ENCODE results near the gene ABLIM1.

Gene ABLIM1

DNA sequence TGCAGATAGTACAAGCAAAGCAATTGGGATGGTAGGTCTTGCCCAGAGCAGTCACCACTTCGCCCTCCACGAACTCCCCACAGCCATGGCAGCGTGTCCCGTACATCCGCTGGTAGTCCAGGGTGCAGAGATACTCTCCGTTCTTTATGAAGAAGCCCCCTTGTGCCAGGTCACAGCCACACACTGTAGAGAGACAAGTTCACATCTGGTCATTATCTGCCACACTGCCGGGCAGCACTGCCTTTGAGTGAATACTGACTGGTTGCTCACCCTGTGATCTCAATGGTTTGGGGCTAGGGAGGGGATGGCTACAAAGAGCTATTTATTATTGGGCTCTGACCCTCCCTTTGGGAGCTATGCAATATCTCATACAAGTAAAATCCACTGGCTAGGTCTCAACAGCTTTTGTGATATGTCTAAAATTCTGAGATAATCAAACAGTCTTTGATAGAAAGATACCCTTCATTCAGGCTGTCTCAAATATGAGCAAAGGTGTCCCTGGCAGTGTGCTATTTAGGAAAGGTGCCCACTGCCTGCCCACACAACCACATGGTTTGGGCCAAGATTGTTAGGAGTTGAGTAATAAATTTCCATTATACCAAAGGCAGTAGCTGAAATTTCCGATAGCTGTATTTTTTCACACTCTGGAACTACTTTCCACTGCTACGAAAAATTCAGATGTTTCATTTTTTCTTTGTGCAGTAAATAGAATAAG lies 82.5 kb downstream of the ABLIM1 start:
- no peak for DNase-seq

DNA sequence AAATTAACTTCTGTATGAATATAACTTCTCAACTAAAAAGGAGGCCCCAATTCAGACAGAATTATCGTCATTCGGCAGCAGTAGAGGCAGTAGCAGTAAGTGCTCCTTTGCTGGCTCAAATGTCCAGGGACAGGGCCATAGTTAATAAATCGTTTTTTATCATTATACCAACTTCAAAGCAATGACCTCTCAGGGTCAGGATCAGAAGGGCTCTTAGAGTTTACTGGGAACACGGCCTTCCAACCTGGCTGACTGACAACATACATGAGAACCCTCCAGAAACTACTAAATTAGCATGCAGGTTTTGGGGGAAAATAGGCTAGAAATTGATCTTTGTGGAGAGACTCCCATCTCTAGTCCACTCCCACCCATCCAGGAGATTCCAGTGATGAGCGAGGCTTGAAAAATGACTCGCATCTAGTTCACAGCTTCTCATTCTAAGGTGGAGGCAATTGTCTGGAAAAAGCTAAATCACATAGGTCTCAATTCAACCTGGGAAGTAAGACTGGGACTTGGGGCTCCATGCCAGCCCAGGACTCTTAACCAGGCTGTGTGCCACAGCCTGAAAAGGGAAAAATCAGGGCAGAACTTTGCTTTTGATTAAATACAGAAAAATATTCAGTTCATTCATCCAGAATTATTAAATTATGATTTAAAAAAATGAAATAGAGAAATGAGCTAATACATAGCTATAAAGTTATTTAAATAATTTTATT lies 84.6 kb downstream of the ABLIM1 start:
- no peak for DNase-seq

DNA sequence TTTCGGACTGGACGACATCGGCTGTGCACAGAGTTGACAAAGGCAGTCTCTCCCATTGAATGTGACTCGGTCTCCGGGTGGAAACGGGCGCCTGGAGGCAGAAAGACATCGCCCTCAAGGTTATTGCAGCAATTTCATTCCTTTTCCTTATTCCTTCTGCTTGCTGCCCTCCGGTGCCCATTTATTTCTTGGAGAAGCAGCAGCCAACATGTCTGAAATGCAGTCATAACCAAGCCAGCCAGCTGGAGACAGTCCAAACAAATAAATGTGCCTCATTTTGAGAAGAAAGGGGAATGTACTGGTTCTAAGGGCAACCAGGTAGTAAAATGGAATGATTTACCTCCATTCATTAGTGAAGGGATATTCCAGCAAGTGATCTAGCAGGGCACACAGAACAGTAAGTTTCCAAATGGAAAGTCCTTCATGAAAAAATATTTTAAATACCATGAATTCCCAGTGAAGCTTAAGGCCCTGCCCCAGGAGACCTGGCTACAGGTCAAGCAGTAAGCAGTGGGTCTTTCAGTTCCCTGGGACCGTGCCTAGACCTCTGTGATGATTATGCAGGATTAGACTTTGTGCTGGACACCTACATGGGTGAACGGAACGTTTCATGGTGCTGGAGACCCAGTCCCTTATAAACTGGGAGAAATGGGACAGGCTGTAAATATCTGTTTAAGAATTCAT lies 86.6 kb downstream of the ABLIM1 start:
- no peak for DNase-seq

DNA sequence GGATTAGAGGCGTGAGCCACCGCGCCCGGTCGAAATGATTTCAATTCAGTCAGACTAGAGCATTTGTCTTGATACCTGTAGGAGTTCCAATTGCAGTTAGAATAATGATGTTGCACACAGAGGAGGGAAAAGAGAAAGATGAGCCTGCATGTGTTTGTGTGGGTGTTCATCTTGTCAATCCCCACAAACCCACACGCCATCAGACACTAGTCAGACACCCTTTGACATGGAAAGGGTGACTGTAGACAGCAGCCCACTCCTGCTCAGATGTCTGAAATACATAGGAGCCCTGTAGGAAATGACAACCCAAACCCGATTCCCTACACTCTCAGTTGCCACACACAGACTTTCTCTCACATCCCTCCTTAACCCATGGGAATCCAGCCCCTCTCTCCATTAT lies 92.0 kb downstream of the ABLIM1 start:
- DNase-seq, result no peak

DNA sequence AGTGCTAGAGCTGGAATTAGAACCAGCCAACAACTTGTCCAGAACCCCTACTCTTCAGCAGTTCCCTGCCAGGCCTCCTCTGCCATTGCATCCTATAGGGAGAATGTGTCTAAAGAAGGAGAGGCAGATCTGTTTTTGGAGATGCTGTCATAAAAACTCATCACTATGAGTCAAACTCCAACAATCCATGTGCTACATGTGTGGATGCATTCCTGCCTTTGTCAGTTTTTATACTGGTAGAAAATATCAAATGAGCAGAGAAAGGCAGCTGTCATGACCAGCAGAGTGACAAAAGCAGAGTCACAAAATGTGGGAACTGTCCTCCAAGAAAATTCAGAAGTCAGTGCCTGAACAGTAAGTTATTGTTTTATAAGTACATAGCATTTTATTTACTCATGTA lies 93.0 kb downstream of the ABLIM1 start:
- DNase-seq, result no peak

DNA sequence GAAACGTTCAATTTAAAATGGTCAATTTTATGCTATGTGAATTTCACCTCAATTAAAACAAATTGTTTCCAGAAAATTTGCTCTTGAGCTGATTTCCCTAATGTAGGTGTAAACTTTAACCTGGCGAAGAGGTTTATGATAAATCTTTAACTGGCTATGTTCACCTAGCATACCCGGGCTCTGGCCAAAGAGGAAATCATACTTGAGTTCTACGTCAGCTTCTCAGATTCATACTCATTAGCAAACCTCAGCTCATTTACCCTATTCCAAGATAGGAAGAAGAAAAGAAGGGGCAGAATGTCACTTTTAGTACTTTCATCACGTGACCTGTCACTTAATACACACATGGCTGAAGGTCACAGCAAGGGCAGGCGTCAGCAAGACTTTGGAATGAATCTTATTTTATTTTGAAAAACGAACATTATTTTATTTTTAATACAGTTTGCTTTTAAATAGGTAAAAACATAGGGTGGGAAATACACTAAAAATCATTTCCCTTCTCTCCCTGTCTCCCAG lies 97.0 kb downstream of the ABLIM1 start:
- no peak for DNase-seq

DNA sequence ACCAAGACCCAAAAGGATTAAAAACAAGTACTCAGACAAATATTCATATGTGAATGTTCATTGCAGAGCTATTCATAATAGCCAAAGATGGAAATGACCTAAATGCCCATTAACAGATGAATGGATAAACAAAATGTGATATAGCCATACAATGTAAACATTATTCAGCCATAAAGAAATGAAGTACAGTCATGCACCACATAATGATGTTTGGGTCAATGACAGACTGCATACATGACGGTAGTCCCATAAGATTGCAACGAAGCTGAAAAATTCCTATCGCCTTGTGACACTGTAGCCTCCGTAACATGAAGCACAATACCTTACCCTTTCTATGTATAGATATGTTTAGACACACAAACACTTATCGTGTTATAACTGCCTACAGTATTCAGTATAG lies 97.9 kb downstream of the ABLIM1 start:
- DNase-seq, result no peak

DNA sequence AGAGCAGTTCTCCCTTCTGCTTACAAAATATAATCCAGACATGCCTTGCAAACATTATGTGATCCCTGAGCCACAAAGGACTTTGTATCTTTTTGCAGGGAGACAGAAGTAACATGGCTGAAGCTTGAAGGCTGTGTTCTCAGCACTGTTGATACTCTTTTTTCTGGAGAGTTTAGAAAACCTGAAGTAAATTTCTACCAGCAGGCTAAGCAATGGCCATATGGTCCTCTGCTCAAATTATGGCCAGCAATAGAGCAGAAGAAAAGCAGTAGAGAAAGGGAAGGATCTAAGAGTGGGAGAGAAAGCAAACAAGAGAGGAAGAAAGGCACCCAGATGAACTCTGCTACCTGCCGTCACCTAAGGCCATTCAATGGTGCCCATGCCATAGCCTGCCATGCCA lies 98.4 kb downstream of the ABLIM1 start:
- no peak for DNase-seq

DNA sequence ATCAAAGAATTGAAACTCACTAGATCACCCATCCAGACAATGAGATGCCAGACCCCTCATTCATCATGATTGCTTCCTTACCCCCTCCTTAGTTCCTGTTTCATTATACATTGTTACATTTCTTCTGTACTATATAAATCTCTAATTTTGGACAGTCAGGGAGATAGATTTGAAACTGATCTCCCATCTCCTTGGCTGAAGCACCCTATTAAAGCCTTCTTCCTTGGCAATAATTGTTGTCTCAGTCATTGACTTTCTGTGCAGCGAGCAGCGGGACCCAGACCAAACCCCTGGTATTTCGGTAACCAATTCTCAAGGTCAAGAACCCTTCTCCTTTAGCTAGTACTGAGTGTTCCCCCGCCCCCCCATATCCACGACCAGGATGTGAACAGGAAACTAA lies 100.2 kb downstream of the ABLIM1 start:
- no peak for DNase-seq

DNA sequence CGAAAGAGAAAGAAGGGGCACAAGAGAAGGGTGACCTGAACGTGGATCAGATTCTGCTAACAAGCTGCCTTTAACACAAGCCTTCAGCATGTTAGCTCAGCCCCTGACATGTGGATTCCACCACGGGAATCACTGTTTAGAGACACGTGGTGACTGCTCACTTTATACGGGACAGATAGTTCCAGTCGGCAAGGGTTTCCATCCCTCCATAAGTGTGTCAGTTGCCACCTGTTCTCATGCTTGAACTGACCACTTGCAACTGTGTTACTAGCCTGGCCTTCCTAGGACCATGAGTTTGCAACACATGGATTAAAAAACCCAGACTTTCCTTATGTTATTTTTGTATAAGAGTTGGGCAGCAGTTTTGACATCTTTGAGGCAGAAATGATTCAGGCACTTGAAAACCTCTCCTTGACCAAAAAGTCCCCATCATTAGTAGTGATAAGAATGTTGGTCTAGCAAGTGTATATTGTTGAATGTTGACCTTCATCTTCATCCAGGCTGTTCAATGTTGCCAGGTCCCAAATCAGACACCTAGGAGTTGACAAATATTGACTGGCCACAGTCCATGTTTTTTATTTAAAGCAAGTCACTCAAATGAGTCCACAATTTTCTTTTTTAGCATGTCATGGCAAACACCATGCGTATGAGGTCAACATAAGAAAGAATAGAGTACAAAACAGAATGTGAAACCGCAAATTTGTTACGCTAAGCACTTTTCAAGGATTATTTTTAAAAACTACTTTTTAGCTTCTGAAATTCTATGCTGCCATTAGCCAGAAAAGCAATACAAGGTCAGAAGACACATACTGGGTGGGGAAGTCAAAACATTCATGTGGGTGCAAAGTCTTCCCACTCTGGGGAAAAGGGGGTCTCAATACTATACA lies 101.6 kb downstream of the ABLIM1 start:
- DNase-seq, result no peak

DNA sequence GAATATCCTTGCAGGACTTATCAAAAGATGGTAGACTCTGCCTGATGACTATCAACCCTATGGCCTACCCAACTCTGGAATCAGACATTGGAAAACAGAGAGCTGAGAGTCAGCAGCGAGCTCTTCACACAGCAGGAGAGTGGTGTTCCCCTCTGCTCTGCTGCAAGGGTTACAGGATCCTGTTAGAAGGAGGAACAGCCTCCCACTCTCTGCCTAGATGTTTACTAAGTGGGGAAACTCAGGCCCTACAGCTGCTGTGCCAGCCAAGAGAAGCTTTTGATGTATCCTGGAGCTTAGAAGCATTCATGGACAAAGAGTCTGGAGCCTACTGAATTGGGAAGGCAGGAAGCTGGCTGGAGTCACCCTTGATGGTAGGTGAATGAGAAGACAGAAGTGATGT lies 104.6 kb downstream of the ABLIM1 start:
- no peak for DNase-seq

DNA sequence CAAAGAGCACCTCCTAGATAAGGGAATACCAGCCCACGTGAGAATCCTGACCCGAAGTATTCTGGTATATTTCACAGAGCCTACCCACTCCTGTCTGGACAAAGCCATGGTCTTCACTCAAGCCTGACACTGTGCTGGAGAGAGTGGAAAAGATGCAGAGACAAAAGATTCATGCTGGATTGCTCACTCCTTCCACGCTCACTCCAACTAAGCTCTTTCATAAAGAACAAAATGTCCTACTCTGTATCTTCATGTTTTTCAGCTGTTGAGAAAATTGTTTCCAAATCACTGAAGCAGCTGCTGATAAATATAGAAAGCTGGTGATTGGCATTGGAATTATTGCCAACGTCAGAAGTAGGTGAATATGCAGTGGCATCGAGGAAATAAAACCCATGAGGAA lies 106.0 kb downstream of the ABLIM1 start:
- DNase-seq, result no peak

DNA sequence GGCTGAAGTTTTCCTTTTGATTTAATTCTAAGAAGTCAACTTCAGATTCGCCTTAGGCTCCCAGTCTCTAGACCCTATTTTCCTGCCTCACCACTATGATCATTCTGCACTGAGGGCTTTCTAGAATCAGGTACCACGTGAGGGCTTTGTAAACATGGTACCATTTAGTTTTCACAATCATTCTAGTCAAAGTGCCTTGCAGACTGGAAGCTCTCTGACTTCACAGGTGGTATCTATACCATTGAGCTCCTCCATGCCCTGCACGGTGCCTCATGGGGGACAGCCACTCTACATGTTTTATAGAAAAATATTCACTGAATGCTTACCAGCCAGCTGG lies 106.5 kb downstream of the ABLIM1 start:
- no peak for DNase-seq

DNA sequence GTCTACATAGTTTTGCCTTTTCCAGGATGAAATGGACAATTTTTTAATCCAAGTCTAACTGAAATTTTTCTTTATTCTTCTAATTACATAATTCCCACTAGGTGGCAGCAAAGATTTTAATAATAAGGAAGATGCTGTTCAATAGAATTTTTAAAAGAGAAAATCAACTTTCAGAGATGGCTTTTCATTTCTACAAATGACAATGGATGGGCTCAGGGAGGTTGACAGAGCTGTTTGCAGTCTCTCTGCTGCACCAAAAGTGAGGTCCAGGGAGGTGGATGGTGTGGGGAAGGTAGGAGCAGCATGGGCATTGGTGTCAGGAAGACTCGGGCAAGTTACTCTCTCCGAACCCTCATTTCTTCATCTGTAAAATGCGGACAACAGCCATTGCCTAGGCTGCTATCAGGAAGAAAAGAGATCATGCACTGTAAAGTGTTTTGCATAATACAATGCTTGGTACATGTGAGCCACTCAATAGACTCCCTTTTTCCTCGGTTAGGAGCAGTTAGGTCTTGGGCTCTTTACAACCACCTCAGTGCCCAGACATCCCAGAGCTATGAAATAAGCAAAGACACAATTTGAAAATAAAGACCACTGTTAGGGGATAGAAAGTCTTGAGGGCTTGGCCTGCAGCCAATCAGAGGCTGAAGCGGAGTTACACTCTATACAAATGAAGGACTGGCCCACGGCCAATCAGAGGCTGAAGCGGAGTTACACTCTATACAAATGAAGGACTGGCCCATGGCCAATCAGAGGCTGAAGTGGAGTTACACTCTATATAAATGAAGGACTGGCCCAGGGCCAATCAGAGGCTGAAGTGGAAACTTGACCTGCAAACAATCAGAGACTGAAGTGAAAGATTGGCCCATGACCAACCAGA lies 107.1 kb downstream of the ABLIM1 start:
- peak; percentile 13 to 55 for DNase-seq

DNA sequence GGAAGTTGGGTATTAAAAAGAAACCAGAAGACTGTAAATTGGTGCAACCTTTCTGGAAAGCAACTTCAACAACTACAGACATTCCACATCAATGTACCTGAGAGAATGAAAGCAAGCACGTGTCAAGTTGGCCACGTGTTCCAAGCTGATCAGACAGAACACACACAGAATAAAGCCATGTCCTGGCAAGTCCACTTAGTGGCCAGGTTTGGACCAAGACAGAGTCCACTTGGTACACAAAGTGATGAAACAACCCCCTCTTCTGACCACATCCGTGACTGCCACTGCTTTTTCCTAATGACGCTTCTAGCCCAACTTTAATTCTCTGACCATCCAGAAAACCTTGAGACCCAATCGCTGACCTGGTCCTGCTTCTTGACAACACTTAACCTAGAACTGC lies 109.4 kb downstream of the ABLIM1 start:
- peak; percentile 12 to 18 for DNase-seq

DNA sequence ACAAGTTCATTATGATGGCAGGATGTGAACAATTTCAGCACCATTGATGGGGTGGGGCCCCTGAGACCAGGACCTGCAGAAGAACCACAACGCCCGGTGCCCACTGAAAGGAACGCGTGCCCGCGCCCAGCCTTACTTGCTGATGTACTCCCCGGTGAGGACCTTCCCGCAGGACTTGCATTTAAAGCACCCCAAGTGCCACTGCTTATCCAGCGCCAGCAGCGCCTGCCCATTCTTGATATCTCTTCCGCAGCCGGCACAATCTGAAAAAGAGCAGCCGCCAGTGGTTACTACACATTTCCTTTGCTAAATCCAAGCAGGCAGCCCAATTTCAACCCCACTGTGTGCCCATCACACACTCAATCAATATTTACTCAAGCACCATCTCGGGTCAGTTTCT lies 110.6 kb downstream of the ABLIM1 start:
- no peak for DNase-seq

DNA sequence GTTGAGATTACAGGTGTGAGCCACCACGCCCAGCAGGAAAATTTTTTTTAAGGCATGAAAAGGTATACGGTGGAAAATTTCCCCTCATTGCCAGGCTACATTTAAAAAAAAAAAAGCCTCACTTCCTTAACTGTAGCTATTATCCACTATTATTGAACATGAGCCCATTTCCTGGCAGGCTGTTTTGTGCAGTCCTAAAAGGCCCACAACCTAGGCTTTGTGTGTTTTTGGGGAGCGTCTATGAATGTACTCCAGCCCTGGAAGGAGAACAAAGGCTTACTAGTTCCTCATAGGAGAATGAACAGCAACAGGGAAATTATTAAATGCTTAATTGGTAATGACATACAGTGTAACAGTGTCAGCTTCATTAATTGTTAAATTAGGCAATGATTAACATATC lies 111.0 kb downstream of the ABLIM1 start:
- no peak for DNase-seq

DNA sequence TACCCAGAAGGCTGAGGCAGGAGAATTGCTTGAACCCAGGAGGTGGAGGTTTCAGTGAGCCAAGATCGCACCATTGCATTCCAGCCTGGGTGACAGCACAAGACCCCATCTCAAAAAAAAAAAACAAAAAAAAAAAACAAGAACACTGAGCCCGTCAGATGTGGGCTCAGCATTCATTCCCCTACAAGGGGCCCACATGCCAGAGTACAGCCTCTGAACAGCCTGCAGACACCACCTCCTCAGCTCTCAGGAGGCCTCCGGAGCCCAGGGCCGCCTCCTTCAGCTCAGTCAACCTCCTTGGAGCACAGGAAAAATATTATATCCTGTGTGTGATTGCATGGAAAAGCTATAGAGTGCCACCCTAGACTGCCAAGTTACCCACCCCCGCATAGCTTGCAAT lies 112.3 kb downstream of the ABLIM1 start:
- DNase-seq, result no peak

DNA sequence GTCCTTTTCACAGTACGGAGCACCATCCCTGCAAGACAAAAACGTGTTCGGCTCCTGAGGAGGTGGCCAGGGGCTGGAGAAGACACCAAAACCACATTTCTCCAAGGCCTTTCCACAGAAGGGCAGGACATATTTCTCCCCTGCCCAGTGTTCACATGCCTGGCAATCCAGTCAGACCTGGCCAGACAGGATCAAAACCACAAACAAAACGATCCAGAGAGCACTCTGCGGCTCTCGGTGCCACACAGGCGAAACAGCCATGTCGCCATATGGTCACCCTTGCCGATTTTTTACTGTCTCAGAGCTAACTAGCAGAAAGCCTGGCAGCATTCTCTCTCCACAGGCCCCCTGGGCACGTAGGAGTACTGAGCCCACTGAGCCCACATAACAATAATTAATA lies 113.0 kb downstream of the ABLIM1 start:
- DNase-seq, result no peak

DNA sequence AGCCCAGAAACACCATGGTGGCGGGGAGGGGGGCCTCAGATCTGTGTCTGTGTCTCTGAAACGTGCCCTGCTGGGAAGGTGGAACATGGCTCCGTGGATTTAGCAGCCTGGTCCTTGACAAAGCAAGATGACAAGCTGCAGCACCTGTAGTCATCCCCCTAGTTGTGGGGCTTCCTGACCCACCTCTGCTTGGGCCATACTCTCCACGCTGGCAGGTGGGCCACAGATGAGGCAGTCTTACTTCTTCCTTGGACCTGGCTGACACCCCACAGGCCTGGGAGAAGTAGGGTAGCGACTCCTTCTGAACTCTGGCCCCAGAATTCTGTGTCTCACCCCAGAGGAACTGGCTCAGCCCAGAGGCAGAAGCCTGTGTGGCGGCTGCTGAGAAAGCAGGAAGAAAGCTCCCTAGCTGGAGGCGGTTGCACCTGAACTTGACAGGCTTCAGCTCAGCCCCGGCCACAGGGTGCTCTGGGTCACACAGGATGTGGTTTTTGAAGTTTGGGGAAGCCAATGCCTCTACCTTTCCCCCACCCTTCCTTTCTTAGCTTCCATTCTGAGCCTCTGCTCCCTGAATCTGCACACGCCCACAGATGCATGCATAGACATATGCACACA lies 113.9 kb downstream of the ABLIM1 start:
- DNase-seq, result no peak

DNA sequence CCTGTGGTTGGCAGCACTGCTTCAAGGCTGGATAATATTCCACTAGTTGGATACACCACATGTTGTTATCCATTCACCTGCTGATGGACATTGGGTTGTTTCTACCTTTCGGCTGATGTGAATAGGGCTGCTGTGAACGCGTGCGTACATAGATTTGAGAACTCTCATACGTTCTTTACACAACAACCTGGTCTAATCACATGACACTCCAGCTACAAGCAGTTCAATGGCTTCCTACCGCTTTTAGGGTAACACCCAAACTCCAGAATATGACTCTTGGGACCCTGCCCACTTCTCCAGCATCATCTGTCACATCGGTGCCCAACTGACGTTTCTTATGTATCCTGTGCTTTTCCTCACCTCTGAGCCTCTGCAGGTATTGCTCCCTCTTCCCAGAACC lies 114.6 kb downstream of the ABLIM1 start:
- no peak for DNase-seq

DNA sequence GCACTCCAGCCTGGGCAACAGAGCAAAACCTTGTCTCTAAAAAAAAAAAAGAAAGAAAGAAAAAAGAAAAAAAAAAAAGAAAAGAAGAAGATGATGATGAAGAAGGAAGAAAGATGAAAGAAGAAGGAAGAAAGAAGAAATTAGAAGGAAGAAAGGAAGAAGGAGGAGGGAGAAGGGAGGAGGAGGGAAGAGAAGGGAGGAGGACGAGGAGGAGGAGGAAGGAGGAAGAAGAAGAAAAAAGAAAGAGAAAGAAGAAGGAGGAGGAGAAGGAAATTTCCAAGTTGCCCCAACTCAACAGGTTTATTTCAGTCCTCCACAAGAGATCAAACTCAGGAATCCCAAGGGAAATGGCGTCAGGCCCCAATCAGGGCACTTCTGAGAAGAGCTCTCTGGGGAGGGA lies 115.7 kb downstream of the ABLIM1 start:
- no peak for DNase-seq
